GM21825 (cell line): ENCODE results near the gene DRD4.

Experiments
- ATAC-seq: cut with Tn5 transposase; IDR thresholded peaks from one replicate; pipeline ENCODE4 v1.9.1; 2021; ENCODE audit warnings: mild to moderate bottlenecking, moderate library complexity; ENCODE audit not compliant: unreplicated experiment

DRD4 gene

GRCh38 chr11:620935-621814, 15.9 kb upstream of the DRD4 start:
- no peak for ATAC-seq

DNA sequence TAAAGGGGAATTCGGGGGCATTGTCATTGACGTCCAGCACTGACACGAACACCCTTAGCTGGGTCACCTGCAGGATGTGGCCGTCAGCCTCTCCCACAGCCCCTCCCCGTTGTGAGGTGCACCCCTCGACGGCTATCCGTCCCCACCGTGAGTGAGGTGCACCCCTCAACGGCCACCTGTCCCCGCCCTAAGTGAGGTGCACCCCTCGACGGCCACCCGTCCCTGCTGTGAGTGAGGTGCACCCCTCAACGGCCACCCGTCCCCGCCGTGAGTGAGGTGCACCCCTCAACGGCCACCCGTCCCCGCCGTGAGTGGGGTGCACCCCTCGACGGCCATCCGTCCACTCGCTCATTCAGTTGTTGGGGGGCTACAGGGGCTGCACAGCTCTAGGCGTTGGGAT, 15.2 kb upstream of the DRD4 start:
- no peak for ATAC-seq

DNA sequence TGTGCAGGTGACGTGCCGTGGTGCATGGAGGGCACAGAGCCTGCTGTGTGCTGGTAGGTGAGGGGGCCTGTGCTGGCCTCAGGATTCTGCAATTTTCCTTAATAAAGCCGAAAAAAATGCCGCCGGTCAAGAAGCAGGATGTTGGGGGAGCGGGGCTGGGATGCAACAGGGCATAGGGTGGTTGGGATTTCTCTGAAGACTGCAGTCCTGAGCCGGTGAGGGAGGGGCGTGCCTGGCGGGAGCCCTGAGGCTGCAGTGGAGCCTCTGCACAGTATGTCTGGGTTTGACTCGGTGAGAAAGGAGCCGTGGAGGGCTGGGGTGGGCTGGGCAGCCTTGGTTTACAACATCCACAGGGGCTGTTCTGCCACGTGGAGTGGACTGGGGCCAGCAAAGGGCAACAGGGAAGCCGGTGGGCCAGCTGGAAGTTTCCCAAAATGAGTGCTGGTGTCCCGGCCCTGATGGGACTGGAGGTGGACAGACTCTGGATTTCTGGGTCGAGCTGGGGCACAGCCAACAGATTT, 13.7 kb upstream of the DRD4 start:
- no peak for ATAC-seq

DNA sequence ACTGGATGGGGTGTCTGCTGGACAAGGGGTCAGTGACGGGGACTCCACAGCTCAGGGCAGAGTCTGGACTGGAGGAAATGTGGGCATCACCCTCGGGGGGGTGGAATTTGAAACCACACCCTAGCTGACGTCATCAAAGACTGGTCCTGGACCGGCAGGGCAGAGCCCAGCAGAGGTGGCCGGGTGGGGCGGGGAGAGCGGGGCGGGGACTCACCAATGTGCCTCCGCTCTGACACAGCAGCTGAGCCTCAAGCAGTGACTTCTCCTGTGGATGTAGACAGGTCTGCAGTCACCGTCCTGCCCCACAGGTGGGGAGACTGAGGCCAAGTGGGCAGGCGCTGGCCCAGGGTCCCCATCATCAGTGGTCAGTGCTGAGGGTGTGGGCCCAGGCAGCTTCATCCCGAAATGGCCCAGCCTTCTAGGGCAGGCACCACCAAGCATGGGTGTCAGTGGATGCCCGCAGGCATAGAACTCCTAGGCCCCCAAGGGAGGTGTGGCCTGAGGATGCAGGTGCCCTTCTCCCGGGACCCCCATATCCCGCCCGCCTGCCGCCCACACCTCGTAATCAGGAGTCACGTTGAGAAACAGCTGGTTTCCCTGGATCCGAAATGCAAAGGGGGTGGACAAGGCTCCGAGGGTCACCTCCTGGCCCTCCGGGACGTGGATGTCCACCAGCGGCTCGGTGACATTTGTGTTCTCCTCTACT, 12.9 kb upstream of the DRD4 start:
- ATAC-seq = no peak

DNA sequence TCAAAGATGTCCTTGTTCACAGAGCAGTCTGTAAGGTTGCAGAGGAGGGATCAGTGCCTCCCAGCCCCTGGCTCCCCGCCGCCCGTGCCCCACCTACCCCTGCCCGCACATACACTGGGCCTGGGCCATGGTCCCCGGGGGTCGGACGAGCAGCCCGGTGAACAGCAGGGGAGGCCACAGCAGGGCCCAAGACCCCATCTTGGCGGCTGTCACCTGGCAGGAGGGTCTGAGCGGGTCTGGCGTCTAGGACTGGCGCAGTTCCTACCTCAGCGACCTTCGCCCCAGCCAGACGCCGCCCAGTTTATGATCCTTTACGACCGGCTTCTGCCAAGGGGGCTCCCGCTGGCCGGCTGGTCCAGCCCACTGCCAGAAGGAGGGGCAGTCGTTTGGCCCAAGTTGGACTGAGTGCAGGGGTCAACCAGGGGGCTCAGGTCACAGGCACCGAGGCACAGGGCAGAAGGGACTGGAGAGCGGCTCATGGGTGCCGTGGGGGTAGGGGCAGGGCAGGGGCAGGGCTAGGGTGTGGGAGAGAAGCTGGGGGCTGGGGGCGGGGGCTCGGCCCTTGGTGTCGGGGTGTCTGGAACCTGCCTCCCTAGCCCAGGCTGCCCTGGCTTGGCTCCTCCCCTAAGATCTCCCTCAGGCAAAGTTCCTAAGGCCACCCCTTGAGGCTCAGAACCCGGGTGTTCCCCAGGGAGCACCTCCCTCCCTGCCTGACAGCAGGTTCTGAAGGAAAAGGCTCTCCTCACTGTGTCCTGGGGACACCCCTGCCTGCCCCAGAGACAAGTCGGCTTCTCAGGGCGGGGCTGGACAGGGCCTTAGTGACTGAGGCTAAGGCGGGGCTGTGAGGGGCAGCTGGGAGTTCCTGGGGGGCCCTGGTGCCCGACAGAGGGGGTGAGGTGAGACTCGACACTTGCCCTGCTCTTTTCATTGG, 12.1 kb upstream of the DRD4 start, which contains the start of gene CDHR5:
TSS of gene CDHR5 (minus strand) at position 251 of the 931 bp plus-strand sequence. CDS start at position 198, 53 bp downstream.
- ATAC-seq = no peak

DNA sequence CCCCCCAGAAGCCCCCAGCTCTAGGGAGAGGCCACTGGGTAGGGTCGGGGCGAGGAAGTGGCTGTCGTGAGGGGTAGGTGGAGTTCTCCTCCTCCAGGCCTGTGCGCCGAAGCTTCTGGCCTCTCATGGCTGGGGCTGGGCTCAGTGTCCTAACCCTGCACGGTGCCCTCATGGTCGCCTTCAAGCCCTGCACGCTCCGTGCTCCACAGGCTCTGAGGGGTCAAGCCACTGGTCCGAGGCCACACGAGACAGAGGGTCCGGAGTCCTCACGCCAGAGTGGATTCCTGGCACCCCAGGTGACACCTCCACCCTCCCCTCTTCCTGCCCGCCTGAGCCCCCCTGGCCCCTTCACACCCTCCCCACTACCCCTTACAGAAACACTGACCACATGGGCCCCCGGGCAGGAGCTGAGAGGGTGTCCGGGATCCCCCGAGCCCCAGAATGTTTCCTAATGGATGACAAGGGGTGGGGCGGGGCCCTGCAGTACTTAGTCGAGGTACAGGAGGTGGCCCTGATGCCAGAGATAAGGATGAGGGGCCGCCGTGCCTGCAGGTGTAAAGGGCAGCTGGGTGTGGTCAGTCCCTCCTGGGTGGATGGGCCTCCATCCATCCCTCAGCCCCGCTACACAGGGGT, 11.3 kb upstream of the DRD4 start:
- no peak for ATAC-seq

GRCh38 chr11:626475-627307, 10.4 kb upstream of the DRD4 start, which contains the start of gene SCT:
Gene SCT (minus strand): TSS chr11:627181. CDS start chr11:627143, 38 bp downstream.
- no peak for ATAC-seq

DNA sequence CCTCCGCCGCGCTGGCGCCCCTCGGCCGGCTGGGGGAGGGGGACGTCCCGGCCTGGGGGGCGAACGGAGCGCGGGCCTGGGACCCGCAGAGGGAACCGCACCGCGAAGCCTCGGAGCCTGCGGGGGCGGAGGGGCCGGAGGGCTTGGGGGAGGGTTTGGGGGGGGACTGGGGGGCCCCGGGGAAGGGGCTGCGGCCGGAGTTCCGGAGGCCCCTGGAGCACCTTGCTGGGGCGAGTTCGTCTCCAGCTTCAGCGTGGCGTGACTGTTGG, 9.8 kb upstream of the DRD4 start:
- ATAC-seq = no peak

- no peak for ATAC-seq
Observed at GRCh38 chr11:628056-628455, 9.0 kb upstream of the DRD4 start.

GRCh38 chr11:629237-629583, 7.9 kb upstream of the DRD4 start:
- peak; percentile 69 for ATAC-seq

- no peak for ATAC-seq
Observed at GRCh38 chr11:630871-631270, 6.2 kb upstream of the DRD4 start.

DNA sequence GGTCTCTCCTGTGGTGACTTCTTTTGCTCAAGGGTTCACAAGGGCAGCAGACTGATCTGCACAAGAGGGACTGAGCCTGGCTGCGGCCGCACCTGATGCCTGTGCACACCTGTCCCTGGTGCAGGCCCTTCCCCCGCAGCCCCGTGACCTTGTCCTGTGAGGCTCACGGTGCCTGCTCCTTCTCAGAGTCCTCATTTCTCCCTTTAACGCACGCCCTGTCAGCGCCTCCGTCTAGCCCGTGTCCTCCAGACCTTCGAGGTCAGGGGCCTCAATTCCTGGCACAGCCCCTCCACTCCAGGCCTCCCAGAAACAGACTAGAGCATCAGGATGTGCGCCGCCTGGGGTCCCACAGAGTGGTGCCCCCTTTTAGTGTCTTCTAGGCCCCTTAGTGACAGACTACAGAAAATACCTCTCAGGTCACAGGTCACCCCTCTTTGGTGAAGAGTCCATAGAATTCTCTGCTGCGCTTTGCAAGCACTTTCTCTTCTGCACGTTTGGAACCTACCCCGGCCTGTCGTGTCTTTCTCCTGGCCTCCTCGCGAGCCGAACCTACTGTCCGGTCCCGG, 1.0 kb upstream of the DRD4 start:
- ATAC-seq = no peak

DNA sequence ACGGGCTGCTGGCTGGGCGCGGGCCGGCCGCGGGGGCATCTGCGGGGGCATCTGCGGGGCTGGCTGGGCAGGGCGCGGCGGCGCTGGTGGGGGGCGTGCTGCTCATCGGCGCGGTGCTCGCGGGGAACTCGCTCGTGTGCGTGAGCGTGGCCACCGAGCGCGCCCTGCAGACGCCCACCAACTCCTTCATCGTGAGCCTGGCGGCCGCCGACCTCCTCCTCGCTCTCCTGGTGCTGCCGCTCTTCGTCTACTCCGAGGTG, 194 bp downstream of the DRD4 start:
- ATAC-seq = no peak

- no peak for ATAC-seq
Observed at GRCh38 chr11:637593-638521, 788 bp downstream of the DRD4 start.

DNA sequence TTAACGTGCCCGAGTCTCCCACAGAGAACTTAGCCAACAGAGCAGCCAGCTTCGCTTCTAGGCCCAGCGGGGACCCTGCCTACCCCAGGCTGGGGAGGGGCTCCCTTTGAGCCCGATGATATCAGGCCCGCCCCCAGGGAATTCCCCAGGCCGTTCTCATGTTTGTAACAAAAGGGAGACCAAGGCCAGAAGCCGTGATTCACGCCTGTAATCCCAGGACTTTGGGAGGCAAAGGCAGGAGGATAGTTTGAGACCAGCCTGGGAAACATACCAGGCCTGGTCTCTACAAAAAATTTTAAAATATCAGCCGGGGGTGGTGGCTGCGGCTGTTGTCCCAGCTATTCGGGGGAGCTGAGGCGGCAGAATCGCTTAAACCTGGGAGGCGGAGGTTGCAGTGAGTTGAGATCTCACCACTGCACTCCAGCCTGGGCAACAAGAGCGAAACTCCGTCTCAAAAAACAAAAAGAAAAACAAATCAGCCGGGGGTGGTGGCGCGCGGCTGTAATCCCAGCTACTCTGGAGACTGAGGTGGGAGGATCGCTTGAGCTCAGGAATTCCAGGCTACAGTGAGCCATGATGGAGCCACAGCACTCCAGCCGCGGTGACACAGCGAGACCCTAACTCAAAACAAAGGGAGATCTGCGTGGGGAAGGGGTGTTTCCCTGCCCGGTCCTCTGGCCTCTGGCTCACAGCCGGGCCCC, 1.7 kb downstream of the DRD4 start:
- ATAC-seq = no peak

- ATAC-seq = no peak
Observed at GRCh38 chr11:639332-639955, 2.4 kb downstream of the DRD4 start.

DNA sequence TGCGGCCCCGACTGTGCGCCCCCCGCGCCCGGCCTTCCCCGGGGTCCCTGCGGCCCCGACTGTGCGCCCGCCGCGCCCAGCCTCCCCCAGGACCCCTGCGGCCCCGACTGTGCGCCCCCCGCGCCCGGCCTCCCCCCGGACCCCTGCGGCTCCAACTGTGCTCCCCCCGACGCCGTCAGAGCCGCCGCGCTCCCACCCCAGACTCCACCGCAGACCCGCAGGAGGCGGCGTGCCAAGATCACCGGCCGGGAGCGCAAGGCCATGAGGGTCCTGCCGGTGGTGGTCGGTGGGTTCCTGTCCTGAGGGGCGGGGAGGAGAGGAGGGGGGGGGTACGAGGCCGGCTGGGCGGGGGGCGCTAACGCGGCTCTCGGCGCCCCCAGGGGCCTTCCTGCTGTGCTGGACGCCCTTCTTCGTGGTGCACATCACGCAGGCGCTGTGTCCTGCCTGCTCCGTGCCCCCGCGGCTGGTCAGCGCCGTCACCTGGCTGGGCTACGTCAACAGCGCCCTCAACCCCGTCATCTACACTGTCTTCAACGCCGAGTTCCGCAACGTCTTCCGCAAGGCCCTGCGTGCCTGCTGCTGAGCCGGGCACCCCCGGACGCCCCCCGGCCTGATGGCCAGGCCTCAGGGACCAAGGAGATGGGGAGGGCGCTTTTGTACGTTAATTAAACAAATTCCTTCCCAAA, 3.1 kb downstream of the DRD4 start:
- no peak for ATAC-seq
